ENCODE results near the gene EAPP.
"Not testable (repeated sequence)": the region's sequence is repeated elsewhere in the genome, so short reads cannot be mapped to it uniquely, and the experiment has no call there.

The EAPP gene

DNA sequence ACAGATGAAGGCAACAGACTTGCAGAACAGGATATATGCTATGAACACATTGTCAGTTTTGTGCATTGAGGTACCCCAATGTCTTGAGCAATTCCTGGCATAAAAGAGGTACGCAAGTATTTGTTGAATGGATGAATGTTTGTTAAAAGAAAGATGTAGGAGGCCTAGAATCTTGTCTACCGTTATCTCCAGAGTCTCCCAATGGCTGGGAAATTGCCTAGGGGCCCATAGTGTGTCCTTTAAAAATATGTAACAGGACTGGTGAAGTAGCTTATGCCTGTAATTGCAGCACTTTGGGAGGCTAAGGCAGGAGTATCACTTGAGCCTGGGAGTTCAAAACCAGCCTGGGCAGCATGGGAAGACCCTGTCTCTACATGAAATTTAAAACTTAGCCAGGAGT, 57.0 kb downstream of the EAPP start:
- no peak for DNase-seq (ENCODE audit: low spot score)

DNA sequence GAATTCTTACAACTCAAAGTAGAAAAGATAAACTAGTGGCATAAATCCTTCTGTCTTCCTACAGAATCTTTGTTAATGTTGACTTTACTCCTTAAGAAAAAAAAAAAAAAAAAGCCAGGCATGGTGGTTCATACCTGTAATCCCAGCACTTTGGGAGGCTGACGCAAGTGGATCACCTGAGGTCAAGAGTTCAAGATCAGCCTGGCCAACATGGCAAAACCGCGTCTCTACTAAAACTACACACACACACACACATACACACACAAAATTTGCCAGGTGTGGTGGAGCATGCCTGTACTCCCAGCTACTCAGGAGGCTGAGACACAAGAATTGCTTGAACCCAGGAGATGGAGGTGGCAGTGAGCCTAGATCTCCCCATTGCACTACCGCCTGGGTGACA, 59.8 kb downstream of the EAPP start:
- DNase-seq (ENCODE audit: low spot score): no peak

DNA sequence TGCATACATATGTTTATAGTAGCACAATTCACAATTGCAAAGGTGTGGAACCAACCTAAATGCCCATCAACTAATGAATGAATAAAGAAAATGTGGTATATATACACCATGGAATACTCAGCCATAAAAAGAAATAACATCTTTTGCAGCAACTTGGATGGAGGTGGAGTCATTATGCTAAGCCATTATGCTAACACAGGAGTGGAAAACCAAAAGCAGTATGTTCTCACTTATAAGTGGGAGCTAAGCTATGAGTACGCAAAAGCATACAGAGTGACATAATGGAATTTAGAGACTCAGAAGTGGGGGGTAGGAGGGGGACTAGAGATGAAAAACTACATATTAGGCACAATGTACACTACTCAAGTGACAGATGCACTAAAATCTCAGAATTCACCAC, 61.2 kb downstream of the EAPP start:
- no peak for DNase-seq (ENCODE audit: low spot score)

DNA sequence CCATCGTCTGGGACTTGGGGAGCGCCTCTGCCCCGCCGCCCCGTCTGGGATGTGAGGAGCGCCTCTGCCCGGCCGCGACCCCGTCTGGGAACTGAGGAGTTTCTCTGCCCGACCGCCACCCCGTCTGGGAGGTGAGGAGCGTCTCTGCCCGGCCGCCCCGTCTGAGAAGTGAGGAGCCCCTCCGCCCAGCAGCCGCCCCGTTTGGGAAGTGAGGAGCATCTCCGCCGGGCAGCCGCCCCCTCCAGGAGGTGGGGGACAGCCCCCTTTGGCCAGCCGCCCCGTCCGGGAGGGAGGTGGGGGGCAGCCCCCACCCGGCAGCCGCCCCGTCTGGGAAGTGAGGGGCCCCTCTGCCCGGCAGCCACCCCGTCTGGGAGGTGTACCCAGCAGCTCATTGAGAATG, 63.5 kb downstream of the EAPP start:
- not testable (repeated sequence) for DNase-seq (ENCODE audit: low spot score)

DNA sequence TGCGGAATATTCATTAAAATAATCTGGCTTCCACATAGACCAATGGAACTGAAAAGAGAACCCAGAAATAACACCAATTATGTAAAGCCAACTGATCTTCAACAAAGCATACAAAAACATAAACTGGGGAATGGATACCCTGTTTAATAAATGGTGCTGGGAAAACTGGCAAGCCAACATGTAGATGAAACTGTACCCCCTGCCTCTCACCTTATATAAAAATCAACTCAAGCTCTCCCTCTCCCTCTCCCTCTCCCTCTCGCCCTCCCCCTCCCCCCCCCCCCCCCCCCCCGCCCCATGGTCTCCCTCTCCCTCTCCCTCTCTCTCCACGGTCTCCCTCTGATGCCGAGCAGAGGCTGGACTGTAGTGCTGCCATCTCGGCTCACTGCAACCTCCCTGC, 64.3 kb downstream of the EAPP start:
- DNase-seq (ENCODE audit: low spot score): no peak

DNA sequence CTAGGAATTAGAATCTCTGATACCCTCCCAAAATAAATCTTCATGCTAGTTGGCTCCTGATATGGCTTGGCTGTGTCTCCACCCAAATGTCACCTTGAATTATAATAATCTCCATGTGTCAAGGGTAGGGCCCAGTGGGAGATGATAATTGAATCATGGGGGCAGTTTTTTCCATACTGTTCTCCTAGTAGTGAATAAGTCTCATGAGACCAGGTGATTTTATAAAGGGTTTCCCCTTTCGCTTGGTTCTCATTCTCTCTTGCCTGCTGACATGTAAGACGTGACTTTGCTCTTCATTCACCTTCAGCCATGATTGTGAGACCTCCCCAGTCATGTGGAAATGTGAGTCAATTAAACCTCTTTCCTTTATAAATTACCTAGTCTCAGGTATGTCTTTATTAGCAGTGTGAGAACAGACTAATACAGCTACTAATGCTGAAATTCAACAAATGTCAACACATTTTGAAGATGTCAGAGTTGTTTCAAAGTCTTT, 65.3 kb downstream of the EAPP start:
- no peak for DNase-seq (ENCODE audit: low spot score)

DNA sequence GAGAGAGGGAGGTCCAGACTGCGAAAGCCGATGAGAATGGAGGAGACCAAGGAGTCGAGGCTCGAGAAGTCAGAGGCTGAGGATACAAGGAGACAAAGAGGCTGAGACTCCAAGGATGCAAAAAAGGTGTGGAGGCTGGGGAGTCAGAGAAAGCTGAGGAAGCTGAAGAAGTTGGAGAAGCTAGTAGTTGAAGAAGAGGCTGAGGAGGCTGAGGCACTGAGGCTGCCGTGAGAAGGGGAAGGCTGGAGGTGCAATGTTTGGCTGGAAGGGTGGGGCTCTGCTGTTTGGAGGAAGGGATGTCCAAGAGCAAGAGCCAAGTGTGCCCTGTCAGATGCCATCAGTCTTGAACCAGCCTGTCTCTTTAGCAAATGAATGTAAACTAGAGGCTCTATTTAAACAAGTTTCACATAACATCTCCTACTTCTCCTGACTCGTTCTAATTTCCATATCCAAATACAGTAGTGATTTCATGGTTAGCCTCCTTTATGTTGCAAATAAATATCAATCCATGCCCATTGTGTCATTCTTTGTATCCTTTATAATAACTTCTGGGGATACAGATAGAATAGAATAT, 66.7 kb downstream of the EAPP start:
- DNase-seq (ENCODE audit: low spot score): no peak

DNA sequence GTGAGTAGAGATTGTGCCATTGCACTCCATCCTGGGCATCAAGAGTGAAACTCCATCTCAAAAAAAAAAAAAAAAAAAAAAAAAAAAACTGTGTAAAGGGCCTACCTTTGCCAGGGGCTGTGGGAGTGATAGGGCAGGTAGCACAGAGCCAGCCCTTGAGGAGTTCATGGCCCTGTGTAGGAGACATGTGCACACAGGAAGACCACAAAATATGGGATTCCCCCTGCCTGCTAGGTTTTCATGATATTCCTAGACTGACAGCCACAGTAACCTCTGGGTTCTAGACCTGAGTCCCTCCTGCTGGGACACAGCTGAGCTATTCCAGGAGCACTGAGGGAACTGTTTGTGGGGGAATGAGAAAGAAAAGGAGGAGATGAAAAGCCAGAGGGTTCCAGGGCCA, 69.2 kb downstream of the EAPP start:
- DNase-seq (ENCODE audit: low spot score): no peak

DNA sequence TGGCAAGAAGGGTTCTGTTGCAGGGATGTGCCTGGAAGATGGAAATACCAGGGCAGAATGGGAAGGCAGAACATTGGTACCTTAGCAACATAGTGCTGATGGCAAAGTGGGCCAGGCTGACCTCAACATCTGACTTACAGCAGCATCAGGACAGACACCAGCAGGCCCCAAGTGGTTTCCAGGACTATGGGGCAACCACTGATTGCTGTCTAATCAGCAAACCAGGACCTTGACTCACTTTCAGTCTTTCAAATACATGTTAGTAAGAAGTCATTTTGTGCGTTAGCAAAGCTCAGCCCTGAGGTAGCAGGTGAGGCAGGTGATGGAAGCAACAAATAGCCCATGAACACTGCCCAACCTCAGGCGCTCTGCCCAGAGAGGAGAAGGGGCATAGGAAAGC, 72.8 kb downstream of the EAPP start:
- no peak for DNase-seq (ENCODE audit: low spot score)
